GM18858 (cell line): ENCODE data around the gene CALML6.
"Not testable (repeated sequence)": the region's sequence is repeated elsewhere in the genome, so short reads cannot be mapped to it uniquely, and the experiment has no call there.

Experiments used
- ATAC-seq: cut with Tn5 transposase; IDR thresholded peaks from one replicate; pipeline ENCODE4 v1.9.1; 2021; ENCODE audit not compliant: unreplicated experiment

CALML6 gene, protein sequence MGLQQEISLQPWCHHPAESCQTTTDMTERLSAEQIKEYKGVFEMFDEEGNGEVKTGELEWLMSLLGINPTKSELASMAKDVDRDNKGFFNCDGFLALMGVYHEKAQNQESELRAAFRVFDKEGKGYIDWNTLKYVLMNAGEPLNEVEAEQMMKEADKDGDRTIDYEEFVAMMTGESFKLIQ

DNA sequence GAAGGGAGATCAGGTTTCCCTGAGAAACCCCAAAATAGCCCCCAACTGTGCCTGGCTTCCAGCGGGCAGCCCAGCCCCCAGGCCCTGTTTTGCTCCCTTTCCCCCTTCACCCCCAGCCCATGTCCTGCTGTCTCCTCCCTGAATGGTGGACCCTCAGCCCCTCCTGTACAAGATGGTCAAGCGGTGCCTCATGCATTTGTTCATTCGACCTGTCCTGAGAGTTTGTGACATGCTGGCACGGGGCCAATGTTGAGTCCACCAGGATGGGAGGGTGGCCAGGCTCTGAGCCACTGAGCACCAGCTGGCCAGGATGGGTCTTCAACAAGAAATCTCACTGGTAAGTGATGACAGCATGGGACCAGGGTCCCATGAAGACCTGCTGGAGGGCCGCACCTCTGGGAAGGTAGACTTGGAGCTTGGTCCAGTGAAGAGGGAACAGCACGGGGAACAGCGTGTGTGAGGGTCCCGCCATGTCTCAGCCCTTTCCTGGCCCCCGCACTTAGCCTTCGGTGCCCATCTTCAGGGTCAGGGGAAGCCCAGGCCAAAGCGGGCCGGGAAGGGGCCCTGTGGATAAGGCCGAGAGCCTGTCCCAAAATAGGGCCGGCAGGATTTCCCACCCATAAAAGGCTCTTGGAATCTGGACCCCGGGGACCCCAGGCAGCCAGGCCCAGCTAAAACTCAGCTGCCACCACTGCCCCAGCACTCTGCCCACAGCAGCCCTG is at the start of gene CALML6:
TSS of gene CALML6 (plus strand) at position 290 of the 722 bp plus-strand sequence. CDS start at position 311, 21 bp downstream.
- no peak for ATAC-seq

GRCh38 chr1:1867164-1867563 is 47.9 kb upstream of the CALML6 start:
- ATAC-seq: no peak

DNA sequence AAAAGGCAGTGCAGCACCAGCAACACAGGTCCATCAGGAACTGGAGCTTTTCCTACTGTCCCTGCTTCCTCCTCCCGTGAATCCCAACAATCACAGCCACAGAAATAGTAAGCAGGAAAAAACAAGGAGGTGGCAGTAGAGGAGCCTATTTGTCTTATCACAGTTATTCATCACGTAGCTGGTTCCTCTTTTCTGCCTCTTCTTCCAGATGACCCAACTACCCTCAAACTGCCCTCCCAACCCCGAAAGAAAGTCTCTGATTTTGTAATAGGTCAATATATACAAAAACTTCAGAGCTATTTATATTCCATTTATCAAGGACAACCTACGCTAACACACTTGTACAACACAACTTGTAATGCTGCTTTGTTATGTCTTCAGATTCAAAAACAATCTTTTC is 45.6 kb upstream of the CALML6 start:
- ATAC-seq: no peak

GRCh38 chr1:1872329-1872994 is 42.6 kb upstream of the CALML6 start:
- no peak for ATAC-seq

GRCh38 chr1:1873186-1873585 is 41.9 kb upstream of the CALML6 start:
- ATAC-seq: no peak

- ATAC-seq: no peak
These were observed 40.2 kb upstream of the CALML6 start for GRCh38 chr1:1874901-1875300.

- no peak for ATAC-seq
These were observed 39.1 kb upstream of the CALML6 start for GRCh38 chr1:1875932-1876331.

DNA sequence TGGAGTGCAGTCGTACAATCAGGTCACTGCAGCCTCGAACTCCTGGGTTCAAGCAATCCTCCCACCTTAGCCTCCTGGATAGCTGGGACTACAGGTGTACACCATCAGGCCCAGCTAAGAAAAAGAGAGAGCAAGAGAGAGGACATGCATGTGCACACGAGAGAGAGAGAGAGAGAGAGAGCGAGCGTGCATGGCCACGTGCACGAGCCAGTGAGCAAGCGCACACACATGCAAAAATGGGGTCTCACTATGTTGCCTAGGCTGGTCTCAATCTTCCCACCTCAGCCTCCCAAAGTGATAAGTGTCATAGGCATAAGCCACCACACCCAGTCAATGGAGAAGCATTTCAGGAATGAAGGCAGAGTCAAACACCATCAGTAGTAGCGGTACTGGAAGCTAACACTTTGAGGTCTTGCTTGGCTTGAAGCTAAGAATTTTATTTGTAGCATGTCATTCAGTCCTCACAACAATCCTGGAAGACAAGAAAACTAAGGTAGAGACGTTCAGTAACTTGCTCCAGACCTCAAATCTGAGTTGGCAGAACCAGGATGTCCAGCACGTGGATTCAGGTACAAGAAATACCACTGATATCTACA is 38.6 kb upstream of the CALML6 start:
- ATAC-seq: no peak

- no peak for ATAC-seq
These were observed 37.1 kb upstream of the CALML6 start for GRCh38 chr1:1877865-1878436.

DNA sequence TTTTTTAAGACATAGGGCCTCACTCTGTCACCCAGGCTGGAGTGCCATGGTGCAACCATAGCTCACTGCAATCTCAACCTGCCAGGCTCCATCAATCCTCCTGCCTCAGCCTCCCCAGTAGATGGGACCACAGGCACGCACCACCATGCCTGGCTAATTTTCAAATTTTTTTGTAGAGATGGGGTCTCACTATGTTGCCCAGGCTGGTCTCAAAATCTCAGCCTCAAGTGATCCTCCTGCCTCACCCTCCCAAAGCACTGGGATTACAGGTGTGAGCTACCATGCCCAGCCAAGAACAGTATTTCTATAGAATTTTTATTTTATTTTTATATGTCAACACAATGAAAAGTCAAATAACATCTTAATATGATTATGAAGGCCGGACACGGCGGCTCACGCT is 35.1 kb upstream of the CALML6 start:
- no peak for ATAC-seq

GRCh38 chr1:1880617-1881312 is 34.3 kb upstream of the CALML6 start:
- ATAC-seq: no peak

DNA sequence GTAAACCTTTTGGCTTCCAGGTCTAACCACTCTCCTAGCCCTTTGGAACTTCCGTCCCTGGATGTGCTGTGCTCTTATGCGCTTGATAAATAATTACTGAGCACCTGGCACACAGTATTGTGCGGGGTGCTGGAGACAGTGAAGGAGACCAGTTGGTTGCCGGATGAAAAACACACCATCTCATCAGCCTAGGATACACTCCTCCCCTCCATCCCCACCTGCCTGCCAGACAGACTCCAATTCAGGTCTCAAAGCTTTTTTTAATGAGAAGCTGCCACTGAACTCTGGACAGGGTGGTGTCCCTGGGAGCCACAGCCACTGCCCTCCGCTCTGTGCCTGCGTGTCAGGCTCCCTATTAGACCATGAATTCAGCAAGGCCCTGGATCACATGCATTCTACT is 33.3 kb upstream of the CALML6 start:
- no peak for ATAC-seq

DNA sequence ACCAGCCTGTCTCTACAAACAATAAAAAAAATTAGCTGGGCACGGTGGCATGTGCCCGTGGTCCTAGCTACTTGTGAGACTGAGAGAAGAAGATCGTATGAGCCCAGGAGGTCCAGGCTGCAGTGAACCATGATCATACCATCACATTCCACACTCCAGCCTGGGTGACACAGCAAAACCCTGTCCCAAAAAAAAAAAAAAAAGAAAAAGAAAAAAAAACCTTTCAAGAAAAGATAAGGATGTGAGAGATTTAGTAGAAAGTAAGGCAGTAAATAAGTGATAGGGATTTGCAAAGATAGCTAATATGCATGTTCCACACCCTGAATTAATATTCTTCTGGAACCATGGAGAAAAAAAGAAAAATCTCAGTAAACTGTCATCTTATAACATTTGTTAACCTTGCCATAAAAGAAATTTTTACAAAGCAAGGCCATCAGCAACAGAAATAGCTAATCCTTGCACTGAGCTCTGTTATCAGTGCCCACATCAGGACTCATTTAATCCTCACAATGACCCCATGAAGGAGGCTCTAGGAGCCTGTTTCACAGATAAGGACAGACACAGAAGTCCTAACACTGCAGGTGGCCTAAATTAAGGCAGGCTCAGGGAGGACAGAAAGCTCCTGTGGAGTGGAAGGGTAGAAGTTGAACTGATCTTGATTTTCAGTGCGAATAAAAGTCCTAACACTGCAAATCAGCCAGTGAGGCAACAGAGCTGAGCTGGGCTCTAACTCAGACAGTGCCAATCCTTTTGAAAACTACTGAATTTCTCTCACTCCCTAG is 31.8 kb upstream of the CALML6 start:
- ATAC-seq: no peak

DNA sequence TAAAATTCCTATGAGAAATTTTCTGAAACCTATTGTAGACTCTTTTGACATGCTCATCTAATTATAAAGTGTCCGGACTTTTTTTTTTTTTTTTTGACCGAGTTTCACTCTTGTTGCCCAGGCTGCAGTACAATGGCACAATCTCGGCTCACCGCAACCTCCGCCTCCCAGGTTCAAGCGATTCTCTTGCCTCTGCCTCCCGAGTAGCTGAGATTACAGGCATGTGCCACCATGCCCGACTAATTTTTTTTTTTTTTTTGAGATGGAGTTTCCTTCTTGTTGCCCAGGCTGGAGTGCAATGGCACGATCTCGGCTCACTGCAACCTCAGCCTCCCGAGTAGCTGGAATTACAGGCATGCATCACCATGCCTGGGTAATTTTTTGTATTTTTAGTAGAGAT is 31.2 kb upstream of the CALML6 start:
- ATAC-seq: not testable (repeated sequence)

GRCh38 chr1:1889090-1889750 is 25.8 kb upstream of the CALML6 start:
- ATAC-seq: no peak

DNA sequence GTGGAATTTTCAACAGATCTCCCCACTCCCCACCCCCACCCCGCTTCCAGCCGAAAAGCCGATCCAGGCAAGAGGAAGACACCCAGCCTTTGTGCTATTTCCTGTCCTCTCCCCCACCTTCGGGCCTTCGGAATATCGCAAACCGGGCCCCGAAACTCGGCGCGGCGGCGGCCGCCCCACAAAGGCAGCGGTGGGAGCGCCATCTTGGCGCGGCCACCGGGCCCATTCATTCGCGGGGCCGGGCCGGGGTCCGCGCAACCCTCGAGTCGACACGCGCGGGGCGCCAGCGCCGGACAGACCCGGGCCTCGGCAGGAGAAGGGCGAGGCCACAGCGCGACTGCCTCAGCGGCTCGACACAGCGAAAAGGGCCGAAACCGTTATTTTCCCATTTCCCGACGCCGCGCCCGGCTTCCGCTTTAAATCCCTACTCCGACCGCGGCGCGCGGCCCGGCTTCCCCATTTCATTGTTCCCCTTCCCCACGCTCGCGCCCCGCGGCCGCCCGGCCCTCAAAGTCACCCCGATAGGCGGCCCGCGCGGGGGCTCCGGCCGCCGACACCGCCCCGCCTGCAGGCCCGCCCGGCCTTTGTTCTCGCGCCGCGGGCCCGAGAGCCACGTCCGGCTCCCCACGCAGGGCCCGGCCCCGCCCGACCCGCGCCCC is 25.1 kb upstream of the CALML6 start:
- ATAC-seq: no peak

- peak; percentile 61 for ATAC-seq
These were observed 24.3 kb upstream of the CALML6 start, which contains the start of gene GNB1 for GRCh38 chr1:1890506-1891348. GNB1 (minus strand) TSS chr1:1891087; CDS start chr1:1825453, 65,634 bp downstream.
